Fibroblast of skin of back (primary cell): ENCODE measurements around the gene TRIP11.

Experiments used
- DNase-seq: peaks from one replicate; pipeline ENCODE4 v3.0.0-alpha.2; 2013

TRIP11 gene

DNA sequence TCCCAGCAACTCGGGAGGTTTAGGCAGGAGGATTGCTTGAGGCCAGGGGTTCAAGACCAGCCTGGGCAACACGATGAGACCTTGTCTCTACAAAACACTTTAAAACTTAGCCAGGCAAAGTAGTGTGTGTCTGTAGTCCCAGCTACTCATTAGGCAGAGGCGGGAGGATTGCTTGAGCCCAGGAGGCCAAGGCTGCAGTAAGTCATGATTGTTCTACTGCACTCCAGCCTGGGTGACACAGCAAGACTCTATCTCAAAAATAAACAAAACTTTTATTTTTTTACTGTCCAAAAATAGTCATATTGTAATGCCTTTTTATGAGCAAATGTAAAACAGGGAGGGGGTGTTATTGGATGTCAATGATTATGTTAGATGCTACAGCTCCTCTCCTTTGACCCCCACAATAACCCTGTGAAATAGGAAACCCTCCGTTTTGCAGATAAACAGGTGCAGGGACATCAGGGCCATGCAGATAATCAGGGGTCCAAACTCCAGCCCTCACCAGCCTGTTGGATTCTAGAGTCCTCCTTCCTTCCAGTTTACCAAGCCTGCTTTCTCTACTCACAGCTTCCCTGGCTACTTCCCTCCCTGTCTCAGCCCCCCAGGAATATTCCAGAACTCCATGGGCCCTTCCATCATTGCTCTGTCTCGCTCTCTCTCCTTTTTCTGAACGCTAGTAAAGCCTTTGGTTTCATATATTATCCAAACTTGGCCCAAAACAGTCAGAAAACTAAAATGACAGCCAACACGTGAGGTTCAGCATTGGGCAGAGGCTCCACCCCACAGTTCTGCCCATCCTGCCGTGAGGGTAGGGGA lies 86.5 kb downstream of the TRIP11 start:
- DNase-seq = peak; percentile 71

DNA sequence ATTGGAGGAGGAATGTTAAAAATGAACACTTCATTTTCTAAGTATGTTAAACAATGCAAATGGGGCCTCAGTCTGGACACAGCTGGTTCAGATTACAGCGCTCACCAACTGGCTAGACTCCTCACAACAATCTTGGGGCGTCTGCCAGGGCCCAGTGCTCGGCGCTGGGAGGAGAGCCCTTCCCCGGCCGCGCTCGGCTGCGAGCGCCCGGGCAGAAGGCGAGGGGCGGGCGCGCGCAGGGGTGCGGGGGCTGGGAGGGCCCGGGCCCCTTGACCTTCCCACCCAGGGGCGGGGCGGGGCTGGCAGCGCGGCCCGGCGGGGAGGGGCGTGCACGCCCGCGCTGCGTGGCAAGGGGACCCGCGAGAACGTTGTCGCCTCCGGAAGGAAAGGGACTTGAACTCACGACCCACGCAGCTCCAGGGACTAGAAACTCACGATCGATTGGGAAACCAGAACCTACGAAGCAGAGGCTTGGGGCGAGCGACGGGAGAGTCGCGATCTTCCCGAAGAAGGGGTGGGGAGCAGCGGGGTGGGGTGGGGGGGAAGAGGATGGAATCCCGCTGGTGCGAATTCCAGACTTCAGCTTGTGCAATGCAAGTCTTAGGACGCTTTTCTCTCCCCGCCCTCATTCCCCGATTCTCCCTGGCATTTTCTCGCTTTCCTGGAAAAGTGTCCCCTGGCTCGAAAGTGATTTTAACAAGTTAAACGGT lies 92.2 kb downstream of the TRIP11 start, which contains the start of gene FBLN5:
Gene FBLN5 (minus strand): TSS at position 220 of the 710 bp plus-strand sequence. CDS start 465 bp downstream, outside the sequence.
- DNase-seq = peak; percentile 90

DNA sequence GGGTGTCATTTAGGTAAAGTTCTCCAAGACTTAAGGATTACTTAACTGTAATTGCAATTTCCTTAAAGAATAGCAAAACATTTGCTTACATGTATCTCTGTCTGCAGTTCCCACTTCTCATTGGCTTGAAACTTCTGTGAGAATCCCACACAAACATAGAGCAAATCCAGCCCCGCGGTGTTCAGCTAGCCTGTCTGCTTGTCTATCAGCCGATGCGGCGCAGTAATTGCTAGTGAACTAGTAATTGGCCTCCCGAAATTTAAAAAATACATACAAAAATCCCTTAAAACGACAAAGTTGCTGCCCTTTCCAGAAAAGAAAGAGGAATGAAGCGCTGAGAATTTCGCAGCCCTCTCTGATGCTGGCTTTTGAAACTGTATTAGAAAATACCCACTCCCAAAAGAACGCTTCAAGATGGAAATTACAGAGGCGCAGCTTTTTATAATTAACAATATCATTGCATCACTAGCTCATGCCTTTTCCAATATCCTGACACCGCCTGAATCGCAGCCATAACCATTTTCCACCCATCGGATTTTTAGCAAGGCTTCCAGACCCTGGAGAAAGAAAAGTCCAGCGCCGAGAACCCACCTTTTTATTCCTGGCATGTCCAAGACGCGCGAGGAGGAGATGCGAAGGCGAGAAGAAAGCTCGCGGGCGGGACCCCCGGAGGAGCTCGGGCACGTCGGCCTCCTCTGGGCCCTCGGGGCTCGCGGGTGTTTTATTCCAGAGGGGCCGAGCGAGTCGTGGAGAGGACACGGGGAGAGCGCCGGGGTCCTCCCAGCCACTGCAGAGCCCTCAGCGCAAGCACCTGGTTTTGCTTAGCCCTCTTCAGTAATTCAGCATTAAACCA lies 93.0 kb downstream of the TRIP11 start:
- DNase-seq = peak; percentile 39

DNA sequence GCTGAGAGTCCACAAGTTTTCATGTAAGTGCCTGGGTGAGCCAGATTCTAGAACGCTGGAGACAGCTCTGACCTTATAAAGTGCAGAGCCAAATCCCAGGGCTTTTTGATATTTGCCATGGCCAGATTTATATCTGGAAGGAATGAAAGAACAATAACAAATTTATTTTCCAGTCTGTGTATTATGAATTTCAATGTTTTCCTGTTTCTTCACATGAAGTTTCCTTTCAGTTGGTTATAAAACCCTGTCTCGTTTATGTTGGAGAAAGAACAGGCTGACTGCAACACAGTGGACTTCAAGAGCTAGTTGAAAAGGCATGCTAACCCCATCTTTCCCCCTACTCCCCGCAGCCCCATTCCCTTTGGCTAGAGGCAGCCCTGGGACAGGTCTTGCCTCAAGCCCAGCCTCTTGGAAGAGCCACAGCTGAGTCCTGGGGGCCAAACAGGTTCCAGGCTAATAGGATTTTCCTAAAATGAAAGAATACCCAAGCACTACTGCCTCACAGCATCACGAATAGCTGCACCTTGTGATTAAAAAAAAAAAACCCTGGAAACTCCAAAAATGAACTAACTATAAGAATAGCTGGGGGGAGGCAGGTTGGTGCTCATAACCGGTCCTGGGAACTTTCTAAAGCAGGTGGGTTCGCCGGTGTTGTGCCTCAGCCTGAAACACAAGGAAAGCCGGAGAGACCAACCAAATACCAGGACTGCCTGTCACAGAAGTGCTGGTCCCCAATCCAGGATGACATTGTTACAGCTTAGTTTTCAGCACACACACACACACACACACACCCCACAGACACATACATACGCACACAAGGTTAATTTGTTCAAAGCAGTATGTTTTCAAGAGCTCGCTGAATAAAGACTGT lies 93.9 kb downstream of the TRIP11 start:
- DNase-seq = peak; percentile 39

DNA sequence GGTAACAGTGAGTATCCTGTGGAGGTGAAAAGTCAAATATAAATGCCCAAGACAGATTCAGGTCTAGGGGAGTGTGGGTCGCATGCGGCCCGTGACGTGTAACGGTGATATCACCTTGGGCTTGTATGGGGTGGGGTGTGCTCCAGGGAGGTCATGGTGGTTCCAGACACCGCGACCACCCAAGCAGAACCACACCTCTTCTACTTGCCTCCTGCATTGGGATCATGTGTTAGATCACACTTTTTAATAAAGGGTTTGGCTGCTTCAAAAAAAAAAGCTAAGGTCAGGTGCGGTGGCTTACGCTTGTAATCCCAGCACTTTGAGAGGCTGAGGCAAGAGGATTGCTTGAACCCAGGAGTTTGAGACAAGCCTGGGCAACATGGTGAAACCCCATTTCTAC lies 96.9 kb downstream of the TRIP11 start:
- no peak for DNase-seq

DNA sequence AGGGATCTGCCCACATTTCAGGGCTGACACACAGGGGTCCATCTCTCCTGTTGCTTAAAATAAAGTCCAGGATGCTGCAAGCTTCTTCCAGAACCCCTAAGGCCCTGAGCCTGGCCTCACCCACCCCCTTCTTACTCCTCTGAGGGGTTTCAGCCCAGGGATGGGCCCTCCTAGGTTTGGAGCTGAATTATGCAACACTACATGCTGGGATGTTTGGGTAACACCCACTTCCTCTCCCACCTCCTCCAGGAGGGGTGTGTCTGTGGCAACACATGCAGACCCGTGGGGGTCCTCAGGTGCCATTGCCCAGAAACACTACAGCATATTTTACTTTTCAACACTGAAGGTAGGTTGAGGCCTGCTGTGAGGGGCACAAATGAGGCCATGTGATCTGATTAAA lies 97.7 kb downstream of the TRIP11 start:
- no peak for DNase-seq

DNA sequence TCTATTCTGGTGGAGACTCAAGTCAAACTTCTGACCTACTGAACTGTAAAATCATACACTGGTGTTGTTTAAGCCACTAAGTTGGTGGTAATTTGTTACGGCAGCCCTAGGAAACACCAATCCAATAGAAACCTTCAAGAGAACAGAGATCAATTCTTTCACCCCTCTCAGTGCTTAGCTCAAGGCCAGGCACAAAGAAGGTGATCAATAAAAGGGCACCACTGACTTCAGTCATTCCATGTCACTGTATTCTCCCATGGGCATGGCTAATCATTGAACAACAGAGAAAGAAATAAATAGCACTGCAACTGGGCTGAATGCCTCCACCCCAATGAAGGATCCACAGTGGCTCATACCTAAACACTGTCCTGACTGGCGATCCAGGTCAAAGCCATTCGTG lies 99.7 kb downstream of the TRIP11 start:
- DNase-seq = no peak

DNA sequence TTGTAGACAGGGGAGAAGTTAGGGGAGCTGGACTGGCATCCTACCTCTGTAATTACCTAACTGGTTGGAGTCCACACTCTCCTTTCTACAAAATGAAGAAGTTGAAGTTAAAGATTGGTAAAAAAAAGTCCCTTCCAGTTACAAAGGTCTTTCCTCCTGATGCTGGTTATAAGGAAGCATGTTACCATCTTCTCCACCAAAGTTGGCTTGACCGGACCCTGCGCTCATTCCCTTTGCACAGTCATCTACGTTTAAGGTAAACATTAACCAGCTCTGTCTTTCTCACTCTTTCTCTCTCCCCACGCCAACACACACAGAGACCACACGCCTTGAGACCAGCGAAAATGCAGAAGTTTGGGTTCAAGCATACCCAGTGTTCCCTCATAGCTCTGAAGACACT lies 104.3 kb downstream of the TRIP11 start:
- no peak for DNase-seq

DNA sequence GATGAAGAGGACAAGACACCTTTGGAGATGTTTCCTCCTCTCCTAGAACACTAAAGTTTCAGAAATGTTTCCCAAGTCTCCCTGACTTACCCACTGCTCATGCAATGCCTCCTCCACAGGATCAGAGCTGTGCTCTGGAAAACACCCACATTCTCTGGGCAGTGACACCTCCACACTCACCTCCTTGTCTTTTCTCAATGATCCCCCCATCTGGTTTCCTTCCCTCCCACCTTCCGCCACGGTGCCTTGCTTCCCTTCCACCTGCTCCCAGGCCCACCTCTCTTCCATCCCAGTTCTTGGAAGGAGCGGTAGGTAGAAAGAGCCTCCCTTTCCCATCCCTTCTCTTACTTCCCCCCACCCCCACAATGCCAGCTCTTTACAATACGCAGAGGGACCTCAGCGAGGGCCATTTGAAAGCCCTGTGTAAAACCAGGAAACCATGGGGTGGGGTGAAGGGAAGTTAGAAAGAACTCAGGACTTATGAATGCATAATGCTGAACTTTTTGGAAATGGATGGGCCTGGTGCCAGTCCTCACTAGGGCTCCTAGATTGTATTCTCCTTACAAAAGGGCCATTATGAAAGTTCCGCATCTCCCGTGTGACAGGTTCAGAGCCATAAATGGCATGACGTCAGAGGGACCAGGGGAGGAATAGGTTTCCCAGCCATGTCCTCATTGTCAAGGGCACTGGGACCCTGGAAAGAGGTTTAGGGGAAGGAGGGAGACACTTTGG lies 105.1 kb downstream of the TRIP11 start:
- DNase-seq = no peak

DNA sequence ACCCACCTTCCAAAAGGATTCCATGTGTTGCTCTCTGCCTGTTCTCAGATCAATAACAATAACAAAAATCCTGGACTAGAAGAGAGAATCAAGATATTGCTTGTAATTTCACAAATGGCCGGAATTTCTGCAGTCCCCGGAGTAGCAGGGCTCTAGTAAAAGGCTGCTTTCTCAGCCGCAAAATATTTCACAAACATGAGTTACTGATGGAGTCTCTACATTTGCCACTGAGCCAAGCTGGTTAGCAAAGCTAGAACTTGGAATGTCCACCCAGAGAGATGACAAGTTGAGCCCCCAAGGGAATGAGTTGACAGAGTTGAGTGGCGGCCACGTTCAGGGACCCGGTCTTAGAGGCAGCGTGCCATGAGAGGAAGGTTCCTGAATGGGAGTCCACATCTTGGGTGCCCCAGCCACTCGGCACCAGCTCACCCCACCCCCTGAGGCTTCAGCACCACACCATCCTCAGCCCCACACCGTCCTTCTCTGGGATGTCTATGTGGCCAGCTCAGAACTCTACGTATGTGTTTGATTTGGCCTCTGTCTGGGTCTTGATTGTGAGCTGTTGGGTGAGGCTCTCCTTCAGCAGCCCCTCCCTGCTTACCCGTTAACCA lies 108.3 kb downstream of the TRIP11 start:
- no peak for DNase-seq

DNA sequence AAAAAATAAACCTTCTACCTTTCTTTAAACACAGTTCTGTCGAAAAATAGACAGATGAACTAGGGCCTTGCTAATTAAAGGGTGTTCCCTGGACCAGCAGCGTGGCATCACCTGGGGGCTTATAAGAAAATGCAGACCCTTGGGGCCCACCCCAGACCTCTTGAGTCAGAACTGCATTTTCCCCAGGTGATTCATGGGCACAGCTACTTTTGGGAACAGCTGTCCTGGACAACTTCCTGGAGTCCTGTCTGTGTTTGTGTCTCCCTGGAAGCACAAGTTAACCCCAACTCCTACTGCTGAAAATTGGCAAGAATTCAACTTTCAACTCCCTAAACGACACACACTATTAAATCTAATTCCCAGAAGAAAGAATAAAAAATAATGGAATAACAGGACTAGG lies 110.2 kb downstream of the TRIP11 start:
- DNase-seq = no peak

DNA sequence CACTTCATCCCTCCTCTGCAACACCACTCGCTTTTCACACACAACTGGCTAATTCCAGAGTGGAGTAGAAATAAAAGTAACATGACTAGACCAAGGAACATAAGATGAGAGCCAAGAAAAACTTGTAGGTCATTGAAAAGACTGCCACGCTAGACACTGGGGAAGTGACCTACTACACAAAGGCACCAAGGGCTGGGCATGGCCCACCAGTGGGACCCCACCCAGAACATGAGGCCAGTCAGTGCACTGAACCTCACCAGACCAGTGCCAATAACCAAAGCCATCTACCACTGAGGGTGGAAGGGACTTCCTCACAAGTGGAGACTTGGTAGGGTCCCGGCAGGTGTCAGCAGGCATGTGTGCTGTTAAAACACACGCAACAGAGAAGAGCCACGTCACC lies 112.1 kb downstream of the TRIP11 start:
- no peak for DNase-seq

DNA sequence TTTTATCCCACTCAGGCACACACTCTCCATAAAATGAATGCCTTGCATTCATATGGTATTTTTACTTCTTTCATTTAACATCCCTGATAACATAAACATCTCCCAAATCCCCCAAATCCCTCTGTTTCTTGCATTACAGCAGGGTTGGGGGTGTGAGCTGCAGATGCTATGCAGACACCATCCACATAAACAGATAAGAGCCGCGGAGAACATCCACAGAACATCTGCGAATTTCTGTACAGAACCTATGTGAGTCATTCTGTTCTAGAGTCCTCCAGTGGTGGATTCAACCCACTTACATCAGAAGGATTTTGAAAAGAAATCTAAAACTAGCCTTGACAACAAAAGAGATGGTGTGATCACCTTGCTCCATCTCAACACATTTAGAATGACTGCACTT lies 112.7 kb downstream of the TRIP11 start:
- no peak for DNase-seq

DNA sequence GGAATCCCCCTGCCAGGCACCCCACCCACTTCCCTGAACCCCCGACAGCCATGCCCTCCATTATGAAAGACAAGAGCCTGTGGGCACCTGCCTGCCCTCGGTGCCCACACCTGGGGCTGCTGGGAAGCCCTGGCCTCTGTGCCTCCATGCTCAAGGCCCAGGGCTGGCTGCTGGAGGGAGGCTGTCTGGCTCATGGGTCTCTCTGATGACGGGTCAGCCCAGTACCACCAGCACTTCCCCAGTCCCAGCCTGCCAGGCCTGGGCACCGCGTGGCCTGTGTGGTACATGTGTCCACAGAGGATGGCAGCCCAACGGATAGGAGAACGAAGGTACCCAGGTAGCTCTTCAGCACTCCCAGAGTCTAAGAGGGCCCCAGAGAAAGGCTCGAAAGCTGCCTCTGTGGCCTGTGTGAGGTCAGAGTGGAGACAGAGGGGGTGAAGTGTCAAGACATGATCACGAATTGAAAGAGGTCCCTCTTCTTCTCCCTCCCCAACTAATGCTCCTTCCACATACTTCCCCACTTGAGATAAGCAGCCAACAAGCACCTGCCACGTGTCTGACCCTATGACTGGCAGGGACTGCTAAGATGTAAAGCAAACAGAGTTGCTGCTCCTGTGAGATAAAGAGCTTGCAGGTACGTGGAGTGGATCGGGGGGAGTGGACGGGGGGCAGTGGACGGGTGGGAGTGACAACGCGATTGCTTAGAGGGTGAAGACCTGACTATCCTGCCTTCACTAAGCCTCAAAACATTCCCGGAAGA lies 113.5 kb downstream of the TRIP11 start:
- no peak for DNase-seq

DNA sequence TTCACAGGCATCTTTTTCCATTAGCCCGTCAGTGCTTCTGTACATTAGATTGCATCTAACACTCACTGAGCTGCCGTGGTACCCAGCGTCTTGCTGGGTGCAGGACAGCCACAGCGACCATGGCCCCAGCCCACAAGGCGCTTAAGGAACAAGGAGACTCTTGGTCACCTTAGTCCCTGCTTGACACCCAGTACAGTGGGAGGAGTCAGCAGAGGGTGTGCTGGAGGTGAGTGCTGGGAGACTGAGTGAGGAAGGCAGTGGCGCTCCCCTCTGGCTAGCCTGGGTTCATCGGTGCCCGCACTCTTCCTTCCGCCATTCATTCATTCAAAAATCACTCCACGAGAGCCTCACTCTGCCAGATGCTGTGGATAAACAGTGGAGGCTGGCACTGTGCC lies 114.1 kb downstream of the TRIP11 start:
- no peak for DNase-seq

DNA sequence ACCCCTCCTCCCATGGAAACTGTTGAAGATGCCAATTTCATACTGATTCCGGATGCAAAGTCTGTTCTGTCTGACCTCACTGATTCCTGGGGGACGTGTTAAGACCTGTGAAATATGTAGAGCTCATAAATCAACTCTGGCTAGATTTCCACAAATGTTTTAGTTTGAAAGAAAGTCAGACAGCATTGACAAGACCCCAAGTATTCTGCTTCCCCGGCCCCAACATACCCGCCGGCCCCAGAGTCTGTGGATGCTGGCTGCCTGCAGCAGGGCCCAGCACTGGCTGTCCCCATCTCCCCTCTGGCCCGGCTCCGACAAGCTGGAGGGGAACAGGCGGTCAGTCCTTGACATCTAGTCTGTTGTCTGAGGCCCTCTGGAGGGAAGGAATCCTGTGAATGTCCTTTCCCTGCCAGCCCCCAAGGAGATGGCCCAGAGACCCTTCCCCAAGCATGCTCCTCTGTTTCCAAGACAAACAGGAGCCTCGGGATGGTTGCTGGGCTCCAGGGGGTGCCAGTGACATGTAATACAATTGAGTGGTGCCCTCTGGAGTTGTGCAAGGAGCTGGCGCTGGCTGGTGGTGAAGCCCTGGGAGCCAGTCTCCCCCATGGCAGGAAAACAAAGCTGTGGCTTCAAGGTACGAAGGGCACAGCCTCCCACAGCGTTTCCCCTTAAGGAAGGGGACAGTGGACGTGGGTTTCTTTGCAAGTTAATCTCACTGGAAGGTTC lies 114.7 kb downstream of the TRIP11 start:
- DNase-seq = peak; percentile 51

DNA sequence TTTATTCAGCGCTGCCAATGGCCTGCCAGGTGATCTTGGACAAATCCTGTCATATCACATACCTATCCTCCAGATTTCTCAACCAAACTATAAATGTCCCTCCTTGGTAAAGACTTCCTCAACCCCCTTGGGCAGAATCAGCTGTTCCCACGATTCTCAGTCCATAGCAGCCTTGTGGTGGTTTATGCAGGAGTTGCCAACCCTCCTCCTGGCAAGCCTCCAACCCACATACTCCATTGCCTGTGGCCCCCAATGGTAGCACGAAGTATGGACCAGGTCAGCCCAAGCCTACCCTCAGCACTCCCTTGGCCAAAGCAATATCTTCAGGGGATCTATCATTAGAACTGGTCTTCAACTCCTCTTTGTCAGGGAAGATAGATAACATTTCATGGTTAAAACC lies 119.3 kb downstream of the TRIP11 start:
- DNase-seq = no peak

DNA sequence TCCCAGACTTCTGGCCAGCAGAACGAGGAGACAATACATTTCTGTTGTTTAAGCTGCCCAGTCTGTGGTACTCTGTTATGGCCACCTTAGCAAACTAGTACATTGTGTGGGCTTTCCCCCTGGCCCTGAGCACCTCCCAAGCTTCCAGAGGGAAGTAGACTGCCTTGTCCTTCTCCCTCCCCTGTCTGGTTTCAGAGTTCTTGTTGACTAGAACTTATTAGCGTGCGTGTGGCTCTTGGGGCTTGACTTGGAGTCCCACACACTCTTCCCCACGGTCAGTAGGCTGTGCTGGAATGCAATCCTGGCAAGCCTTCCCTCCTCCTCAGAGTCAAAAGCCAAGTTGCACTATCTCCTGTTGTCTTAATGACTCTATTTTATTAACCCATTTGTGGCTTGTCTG lies 120.0 kb downstream of the TRIP11 start:
- peak; percentile 37 for DNase-seq

DNA sequence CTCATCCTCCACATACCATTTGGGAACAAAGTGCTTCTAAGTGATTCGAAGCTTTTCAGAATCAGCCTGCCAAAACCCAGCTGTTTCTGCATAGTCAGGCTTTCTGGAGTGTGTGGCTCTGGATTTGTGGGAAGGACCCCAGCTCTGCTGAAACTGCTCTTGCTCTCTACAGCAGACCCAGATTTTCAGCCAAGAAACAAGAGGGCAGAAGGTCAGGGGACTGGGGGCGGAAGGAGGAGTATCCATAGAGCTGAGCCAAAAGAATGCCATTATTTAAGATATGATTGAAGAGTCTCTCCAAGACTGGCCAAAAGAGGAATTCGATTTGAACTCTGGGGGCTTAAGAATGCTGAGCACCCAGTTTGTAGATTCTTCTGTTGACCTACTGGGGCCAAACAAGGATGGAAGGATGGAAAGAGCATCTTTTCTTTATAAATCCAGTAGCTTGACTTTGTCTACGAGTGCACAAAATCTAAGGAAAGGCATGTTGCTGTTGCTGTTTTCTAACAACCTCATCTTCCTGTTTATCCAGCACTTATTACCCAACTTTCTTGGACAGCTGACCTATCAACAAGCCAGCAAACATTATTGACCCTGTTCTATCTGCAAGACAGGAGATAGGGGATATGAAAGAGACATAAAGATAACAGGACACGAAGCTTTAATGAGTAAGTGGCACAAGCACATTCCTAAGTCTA lies 121.5 kb downstream of the TRIP11 start:
- DNase-seq = no peak
